NCI-H2196 (cell line): ENCODE data around the gene CYSLTR1.
"Not testable (repeated sequence)": the region's sequence is repeated elsewhere in the genome, so short reads cannot be mapped to it uniquely, and the experiment has no call there.

Experiments
- DNase-seq: peaks from one replicate; lab custom pipeline; 2025; ENCODE audit not compliant: unreplicated experiment; lab: John Stamatoyannopoulos, UW

Gene CYSLTR1

GRCh38 chrX:78226047-78226446, 101.4 kb downstream of the CYSLTR1 start:
- not testable (repeated sequence) for DNase-seq
